HG03159 (cell line): ENCODE data around the gene ADPGK.

Source experiments
- ATAC-seq: cut with Tn5 transposase; IDR thresholded peaks from one replicate; pipeline ENCODE4 v1.9.1; 2021; ENCODE audit warnings: mild to moderate bottlenecking, moderate library complexity; ENCODE audit not compliant: unreplicated experiment

ADPGK gene

DNA sequence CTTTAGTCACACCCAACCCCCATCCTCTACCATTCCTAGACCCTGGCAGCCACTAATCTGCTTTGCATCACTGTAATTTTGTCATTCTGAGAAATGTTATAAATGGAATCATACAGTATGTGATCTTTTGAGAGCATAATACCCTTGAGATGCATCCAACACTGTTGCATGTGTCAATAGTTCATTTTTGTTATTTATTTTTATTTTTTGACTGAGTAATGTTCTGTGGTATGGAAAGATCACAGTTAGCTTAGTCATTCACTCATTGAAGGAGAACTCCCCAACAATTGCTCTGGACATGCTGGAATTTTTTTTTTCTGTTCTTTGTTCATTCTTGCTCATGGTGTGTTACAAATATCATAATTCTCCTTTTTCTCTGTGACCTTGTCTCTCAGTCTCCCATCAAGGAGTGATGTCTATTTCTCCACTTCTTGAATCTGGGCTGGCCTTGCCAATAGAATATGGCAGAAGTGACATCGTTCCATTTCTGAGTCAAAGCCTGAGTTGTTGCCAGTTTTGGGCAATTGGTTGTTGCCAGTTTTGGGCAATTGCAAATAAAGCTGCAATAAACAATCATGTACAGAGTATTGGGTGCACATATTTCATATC lies 6.8 kb upstream of the ADPGK start:
- ATAC-seq = no peak

DNA sequence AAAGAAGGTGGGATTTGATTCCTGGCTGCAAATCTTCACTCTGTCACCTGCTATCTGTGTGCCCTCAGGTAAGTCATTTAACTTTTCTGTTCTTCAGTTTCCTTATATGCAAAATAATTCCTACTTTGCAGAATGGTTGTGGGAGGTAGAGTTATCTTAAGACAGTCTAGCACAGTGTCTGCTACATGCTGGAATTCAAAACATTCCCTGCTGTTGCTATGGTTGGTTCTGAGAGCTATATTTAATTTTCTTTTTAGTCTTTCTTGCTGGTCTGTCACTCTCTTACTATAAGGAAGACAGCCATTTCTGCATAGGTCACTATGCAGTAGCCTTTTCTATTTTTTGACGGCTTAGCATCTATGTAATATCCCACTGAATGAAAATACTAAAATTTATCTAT lies 4.0 kb upstream of the ADPGK start:
- no peak for ATAC-seq

DNA sequence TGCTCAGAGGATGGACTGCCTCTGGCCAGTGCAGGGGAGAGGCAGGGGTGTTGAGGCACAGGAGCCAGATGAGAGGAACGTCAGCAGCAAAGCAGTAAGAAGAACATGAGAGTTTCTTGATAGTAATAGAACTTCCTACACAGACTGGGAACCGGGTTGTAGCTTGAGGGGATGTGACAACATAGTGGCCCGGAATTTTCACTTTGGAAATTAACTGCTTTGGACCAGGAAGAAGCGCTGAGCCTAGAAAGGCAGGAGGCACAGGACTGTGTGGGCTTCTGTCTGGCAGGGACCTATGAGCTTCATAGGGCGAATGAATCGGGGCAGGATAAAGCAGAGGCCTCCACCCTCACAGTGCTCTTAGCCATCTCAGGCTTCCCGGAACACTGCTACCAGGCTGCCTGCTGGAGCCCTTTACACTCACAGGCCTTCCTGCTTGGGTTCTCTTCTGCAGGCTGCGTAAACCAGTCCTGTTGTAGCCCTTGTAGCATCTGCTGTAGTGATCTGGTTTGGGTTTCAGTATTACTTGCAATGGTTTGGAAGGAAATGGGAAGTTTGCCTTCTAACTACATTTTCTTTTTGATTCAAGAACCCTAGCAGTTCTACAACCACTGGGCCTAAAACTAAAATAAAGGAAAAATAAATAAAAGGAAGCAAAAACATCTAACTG lies 3.3 kb upstream of the ADPGK start:
- no peak for ATAC-seq

DNA sequence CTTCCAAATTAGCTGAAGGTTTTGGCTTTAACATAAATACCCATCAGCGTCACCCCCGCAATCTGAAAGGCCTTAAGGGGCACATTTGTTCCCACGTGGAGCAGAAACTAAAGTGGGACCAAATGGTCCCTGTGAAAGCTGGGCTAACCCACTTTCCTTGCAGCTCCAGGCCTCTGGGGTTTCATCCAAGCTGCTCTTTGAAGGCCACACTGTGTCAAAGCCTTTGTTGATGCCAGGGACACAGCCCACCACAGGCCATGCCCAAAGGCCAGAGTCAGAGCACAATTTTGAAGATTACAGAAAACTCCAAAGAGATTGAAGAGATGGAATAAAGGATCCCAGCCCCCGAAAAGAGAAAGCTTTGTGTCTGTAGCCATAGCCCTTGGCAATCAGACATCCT lies 2.7 kb upstream of the ADPGK start:
- ATAC-seq = no peak

GRCh38 chr15:72785841-72786240 lies 2.3 kb upstream of the ADPGK start:
- ATAC-seq = no peak

GRCh38 chr15:72785432-72785831 lies 1.9 kb upstream of the ADPGK start:
- no peak for ATAC-seq

DNA sequence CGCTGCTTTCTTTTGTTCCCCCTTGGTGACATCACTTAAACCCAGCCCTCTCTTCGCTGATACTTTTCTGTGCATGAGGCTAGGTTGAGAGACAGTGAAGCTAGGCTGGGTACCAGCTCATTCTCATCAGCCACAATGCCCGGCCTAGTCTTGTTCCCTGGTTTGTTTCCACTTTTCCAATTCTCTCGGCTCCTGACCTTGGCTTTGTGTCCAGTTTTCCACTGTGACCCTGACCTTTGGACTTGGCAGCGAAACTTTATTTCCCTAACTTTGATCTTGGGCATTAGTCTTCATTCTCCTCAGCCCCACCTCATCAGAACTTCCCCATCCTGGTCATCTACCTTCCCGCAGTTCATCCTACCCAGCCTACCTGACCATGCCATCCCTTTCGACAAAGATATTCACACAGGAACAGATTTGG lies 908 bp upstream of the ADPGK start:
- no peak for ATAC-seq

DNA sequence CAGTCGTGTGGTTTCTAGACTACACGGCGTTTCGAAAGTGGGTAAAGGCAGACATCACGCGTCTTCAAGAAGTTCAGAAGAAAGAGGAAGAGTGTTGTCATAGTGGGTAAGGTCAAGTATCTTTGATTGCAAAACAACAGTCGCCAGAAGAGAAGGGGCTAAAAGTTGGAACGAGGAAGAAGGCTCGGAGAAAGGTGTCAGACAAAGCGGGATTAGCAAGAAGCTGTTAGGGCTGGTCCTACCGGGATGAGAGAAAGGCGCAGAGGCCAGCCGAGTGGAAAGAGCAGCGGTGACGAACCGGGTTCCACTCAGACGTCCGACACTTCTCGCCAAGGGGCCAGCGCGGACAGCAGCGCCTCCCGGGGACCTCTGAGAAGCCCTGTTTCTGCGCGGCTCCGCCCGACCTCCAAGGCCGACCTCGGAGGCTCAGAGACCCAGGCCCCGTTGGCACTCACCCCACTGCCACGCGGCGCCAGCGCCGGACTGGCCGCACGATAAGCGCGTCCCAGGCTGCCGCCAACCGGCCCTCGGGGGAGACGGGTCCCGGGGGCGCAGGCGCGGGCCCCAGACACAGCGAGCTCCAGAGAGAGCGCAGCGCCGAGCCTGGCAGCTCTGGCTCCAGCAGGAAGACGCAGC lies 436 bp downstream of the ADPGK start:
- ATAC-seq = peak; percentile 40

DNA sequence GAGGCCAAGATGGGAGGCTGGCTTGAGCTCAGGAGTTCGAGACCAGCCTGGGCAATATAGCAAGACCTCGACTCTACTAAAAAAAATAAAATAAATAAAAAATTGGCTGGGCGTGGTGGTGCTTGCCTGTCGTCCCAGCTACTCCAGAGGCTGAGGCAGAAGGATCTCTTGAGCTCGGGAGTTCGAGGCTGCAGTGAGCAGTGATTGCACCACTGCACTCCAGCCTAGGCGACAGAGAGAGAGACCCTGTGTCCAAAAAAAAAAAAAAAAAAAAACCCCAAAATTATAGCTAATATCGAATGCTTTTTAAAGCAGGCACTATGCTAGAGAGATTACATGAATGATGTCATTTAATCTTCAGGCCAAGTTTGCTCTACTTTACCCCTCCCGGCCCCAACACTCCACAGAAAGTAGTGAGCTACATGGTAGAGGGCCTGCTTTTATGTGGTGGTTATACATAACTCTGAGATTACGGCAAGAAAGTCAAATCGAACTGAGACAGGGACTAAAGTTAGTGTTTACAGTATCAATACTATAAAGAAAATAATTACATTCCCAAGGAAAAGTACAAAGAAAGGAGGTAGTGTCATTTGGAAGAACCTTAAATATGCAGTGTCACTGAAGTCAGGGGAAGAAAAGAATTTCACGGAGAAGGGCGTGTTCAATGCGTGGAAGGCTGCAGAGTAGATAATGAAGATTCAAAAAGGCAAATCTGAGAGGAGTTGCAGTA lies 1.1 kb downstream of the ADPGK start:
- ATAC-seq = no peak

DNA sequence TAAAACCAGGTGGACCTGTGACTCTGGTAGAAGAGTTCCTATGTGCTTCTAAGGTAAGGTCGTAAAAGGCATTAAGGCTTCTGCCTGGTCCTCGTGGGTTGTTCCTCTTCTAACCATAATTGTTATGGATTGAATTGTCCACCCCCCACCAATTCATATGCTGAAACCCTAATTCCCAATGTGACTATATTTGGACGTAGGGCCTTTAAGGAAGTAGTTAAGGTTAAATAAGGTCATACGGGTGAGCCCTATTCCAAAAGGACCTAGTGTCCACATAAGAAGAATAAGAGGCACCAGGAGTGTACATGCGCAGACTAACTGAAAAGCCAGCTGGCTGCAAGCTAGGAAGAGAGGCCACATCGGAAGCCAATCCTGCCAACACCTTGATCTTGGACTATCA lies 1.9 kb downstream of the ADPGK start:
- no peak for ATAC-seq

DNA sequence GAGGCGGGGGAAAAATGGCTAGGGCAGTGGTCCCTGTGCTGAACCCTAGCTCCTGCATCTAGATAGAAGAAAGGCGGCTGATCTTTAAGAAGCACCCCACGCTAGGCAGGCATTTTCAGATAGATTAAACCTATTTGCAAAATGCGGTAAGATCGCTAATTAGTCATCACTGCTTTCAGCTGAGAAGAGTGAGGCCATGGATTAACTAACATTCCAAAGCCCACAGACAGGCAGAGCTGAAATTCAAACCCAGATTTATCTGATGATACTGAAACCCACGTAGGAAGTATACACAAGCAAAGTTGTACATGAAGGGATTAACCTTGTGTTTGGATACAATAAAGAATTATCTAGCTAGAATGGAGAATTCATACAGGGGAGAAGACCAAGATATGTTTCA lies 4.8 kb downstream of the ADPGK start:
- no peak for ATAC-seq

DNA sequence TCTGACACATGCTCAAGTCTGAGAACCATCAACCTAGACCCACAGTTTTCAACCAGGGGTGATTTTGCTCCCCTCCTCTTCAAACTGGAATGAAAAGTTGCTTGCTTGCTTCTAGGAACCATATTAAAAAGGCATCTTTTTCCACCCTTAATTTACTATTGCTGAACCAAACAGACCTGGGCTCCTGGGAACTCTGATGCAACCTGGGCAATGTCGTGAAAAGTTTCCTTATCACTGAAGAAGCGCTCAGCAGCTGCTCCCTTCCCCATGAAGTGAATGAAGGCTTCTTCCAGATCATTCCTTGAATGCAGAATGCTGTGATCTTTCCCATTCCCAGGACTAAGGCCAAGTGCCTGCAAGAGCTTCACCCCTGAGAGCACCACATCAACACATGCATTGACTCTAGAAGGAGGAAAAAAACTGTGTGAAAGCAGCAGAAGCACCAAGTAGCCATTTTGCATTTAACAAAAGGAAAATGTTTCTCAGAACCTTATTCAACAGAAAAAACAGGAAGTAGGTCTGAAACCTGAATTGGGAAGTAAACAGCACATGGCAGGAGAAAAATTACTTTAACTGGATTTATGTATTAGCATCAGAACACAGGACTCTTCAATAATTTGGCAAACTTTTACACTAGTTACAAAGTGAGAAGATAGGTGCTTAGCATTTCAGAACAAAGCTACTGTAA lies 8.7 kb downstream of the ADPGK start:
- no peak for ATAC-seq

DNA sequence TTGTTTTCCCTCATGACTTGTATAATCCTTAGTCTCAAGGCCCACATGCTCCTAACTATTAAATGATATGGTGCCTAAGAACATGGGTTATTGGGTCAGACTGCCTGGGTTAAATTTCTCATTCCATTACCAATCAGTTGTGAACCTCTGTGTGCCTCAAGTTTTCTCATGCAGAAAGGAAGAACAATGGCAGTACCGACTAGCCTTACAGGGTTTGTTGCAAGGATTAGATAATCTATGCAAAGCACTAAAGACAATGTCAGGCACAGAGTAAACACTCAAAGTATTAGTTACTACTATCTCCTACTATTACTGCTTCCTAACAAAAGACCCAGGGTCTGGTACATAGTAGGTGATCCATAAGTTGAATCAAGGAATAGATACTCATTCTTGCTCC lies 12.2 kb downstream of the ADPGK start:
- no peak for ATAC-seq

DNA sequence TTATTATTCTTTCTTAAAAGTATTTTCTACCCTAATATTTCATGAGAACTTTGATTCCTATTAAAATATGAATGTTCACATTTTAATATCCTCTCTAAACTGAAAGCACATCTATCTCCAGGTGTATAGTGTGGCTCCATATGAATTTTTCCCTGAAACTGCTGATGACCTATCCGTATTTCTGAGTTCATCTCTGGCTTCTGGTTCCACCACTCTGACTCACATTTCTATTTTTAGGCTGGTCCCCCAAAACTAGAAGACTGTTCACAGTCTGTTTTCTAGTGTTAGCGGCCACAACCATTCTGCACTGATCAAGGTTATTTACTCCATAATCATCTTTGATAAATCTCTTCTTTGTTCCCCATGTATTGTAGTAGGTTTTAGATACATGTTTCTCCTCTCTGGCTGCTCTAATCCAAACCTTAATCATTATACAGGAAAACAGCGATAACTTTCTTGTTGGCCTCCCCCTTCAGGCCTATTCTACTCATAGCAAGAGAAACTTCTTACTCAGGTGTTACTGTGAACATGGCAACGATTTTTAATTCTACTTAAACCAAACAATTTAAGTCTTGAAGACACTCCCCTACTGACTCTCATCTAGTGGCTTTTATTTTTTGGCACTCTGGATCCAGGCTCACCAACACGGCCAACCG lies 12.8 kb downstream of the ADPGK start:
- ATAC-seq = no peak

- no peak for ATAC-seq
Observed at GRCh38 chr15:72766780-72767179, 16.8 kb downstream of the ADPGK start.

DNA sequence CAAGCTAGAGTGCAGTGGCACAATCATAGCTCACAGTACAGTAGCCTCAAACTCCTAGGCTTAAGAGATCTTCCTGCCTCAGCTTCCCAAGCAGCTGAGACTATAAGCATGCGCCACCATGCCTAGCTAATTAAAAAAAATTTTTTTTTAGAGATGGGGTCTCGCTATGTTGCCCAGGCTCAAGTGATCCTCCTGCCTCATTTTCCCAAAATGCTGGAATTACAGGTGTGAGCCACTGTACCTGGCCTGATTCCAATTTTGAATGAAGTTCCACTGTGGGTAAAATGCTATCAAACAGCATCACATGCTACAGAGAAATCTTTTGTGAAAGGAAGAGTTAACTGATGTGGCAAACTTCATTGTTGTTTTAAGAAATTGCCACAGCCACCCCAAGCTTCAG lies 17.5 kb downstream of the ADPGK start:
- ATAC-seq = no peak

DNA sequence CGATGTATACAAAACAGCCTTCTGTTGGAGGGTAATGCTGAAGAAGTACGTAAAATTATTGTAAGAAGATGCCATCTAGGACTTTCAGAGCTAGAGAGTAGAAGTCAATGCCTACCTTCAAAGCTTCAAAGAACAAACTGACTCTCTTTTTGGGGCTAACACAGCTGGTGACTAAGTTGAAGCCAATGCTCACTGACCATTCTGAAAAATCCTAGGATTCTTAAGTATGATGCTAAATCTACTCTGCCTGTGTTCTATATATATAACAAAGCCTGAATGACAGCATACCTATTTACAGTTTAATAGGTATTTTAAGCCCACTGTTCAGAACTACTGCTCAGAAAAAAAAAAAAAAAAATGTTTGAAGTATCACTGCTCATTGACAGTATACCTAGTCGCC lies 18.9 kb downstream of the ADPGK start:
- no peak for ATAC-seq

DNA sequence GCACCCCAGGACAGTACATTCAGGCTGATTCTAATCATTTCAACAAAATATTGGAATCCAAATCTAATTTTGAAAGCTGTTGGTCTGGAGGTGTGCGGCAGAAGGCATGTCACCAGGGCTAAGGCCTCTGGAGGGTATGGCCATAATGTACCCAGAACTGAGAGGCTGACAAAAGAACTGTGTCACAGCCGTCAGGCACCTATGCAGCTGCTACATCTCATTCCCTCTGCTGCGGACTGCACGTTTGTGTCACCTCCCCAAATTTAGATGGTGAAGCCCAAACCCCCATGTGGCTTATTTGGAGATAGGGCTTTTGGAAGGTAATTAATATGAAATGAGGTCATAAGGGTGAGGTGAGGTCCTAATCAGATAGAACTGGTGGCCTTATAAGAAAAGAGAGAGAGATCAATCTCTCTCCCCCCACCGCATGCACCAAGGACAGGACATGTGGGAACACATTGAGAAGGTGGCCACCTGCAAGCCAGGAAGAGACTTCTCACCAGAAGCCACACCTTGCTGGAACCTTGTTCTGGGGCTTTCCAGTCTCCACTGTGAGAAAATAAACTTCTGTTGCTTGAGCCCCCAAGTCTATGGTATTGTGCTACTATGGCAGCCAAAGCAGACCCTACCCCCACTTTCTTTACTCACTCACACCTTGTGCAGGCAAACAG lies 22.8 kb downstream of the ADPGK start:
- no peak for ATAC-seq

DNA sequence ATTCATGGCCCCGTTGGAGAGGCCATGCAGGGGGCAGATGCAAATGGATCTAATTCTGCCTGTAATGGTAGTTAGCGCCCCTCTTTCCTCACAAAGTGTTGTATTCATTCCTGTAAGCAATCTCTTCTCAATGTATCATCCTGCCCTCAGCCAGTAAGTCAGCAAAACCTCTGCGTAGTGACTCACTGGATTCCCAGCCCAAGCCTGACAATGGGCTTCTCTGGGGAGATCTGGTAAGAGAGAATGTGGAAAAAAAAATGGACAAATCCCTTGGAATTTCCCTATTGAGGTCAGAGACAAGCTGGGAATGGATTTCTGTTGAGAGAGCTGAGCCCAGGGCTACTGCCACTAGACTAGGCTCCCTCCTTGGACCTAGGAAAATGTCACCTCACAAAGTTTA lies 25.4 kb downstream of the ADPGK start:
- no peak for ATAC-seq

GRCh38 chr15:72754096-72754495 lies 29.5 kb downstream of the ADPGK start:
- ATAC-seq = no peak
